KBM-7 (cell line): ENCODE results near the gene FAM219A.
A peak's percentile ranks its signal among the peaks of the same experiment; 100 is the strongest.

Experiments
- DNase-seq: peaks from one replicate; pipeline ENCODE4 v3.0.0-alpha.2; 2015
- in situ Hi-C: fragments of 300-500 bp; cut with MboI; formaldehyde crosslinking; loops from 2 replicates; pipeline ENCODE4 v1.14.3; 2020; ENCODE audit warnings: low sequenced_read_pairs, low pct_unique_long_range_greater_than_20kb, mixed read lengths

Gene FAM219A

GRCh38 chr9:34458013-34458958 is at the start of gene FAM219A, which contains the start of gene DNAI1:
Gene FAM219A, minus strand, starts transcription at chr9:34458570. Its CDS starts 307 bp downstream, at chr9:34458263.
Gene DNAI1, plus strand, starts transcription at chr9:34458805. Its CDS starts 201 bp downstream, at chr9:34459006.
- in situ Hi-C loops = no loop called here
- DNase-seq = peak; percentile 98

GRCh38 chr9:34507966-34508365 is 49.6 kb upstream of the FAM219A start:
- in situ Hi-C loops = no loop called here
- DNase-seq = no peak

GRCh38 chr9:34507556-34507955 is 49.2 kb upstream of the FAM219A start:
- in situ Hi-C loops = no loop called here
- no peak for DNase-seq

GRCh38 chr9:34506623-34507022 is 48.3 kb upstream of the FAM219A start:
- no peak for DNase-seq
- in situ Hi-C loops = no loop called here

GRCh38 chr9:34505370-34506120 is 47.2 kb upstream of the FAM219A start:
- DNase-seq = no peak
- in situ Hi-C loops = no loop called here

- in situ Hi-C loops = no loop called here
- DNase-seq = no peak
These were observed 45.0 kb upstream of the FAM219A start for GRCh38 chr9:34503406-34503805.

GRCh38 chr9:34502891-34503290 is 44.5 kb upstream of the FAM219A start:
- in situ Hi-C loops = no loop called here

GRCh38 chr9:34502471-34502870 is 44.1 kb upstream of the FAM219A start:
- in situ Hi-C loops = no loop called here

More at GRCh38 chr9:34502891-34503290, 44.5 kb upstream of the FAM219A start:
- DNase-seq = no peak

GRCh38 chr9:34501889-34502425 is 43.6 kb upstream of the FAM219A start:
- in situ Hi-C loops = no loop called here

More at GRCh38 chr9:34502471-34502870, 44.1 kb upstream of the FAM219A start:
- DNase-seq = no peak

GRCh38 chr9:34501372-34501771 is 43.0 kb upstream of the FAM219A start:
- in situ Hi-C loops = no loop called here
- no peak for DNase-seq

More at GRCh38 chr9:34501889-34502425, 43.6 kb upstream of the FAM219A start:
- no peak for DNase-seq

GRCh38 chr9:34500623-34501267 is 42.4 kb upstream of the FAM219A start:
- peak; percentile 74 for DNase-seq
- in situ Hi-C loops = no loop called here

GRCh38 chr9:34499076-34499475 is 40.7 kb upstream of the FAM219A start:
- DNase-seq = no peak
- in situ Hi-C loops = loop anchor here (10.0 kb wide), 1 partner anchor 64 kb away; no protein-coding TSS in a partner anchor

- in situ Hi-C loops = loop anchor here (10.0 kb wide), 1 partner anchor 64 kb away; no protein-coding TSS in a partner anchor
- no peak for DNase-seq
These were observed 40.2 kb upstream of the FAM219A start for GRCh38 chr9:34498553-34498952.

- in situ Hi-C loops = loop anchor here (10.0 kb wide), 1 partner anchor 61 kb away; no protein-coding TSS in a partner anchor
- DNase-seq = no peak
These were observed 37.9 kb upstream of the FAM219A start for GRCh38 chr9:34496149-34496712.

- DNase-seq = peak; percentile 54
- in situ Hi-C loops = loop anchor here (10.0 kb wide), 1 partner anchor 59 kb away; no protein-coding TSS in a partner anchor
These were observed 35.7 kb upstream of the FAM219A start for GRCh38 chr9:34493972-34494535.

- DNase-seq = no peak
- in situ Hi-C loops = loop anchor here (10.0 kb wide), 1 partner anchor 57 kb away; no protein-coding TSS in a partner anchor
These were observed 33.7 kb upstream of the FAM219A start for GRCh38 chr9:34492051-34492450.

GRCh38 chr9:34491596-34491995 is 33.2 kb upstream of the FAM219A start:
- in situ Hi-C loops = loop anchor here (10.0 kb wide), 1 partner anchor 57 kb away; no protein-coding TSS in a partner anchor
- DNase-seq = no peak

- in situ Hi-C loops = loop anchor here (10.0 kb wide), 1 partner anchor 56 kb away; no protein-coding TSS in a partner anchor
- no peak for DNase-seq
These were observed 32.4 kb upstream of the FAM219A start for GRCh38 chr9:34490760-34491159.
